ENCODE results near the gene CEBPG. TPM values are rescaled to one million over a fixed set of nuclear protein-coding genes. Genes with fewer than 3 reads are reported as not detected.

The CEBPG gene
- total RNA-seq, 1 donor from 2014 or later, result 75.1 TPM

DNA sequence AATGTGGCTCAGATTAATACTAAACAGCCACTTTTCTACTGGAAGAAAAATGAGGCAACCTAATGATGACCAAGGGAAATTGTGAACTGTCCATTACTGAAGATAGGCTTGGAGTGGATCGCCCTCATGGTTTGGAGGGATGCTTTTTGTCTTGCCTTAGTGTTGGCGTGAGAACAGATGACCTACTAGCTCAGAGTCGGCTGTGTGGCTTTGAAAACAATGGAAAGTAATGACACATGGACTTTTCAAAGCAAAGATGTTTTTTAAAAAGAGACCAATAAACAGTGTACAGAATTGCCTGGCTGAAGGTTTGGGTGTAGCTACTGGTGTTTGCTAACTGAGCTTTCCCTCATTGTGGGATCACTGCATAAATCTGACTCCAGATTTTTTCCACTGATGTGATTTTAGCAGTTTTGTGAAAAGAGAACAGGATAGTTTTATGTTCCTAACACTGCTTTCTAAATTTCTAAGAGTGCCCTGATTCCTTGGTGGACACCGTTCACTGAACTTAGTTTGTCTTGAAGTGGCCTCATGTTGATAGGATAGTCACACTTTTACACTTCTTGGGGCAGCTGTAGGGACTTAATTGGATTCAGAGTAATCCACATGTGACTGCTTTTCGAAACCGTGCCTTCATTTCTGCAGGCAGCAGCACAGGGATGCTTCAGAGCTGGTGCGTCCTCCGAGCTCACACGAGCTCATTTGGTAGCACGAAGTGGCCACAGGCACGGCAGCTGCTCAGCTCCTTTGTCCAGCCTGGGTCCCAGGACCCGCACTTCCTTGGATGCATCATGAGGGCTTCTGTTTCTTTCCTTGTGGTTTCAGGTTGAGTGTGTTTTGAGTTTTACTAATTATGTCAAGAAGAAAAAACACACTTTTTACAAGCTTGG lies 4.3 kb downstream of the CEBPG start:
- peak overlapping the region; percentile 85 for H3K27ac Mint-ChIP-seq (ENCODE audit: unreplicated experiment)
- TF ChIP-seq, protein P1, sequence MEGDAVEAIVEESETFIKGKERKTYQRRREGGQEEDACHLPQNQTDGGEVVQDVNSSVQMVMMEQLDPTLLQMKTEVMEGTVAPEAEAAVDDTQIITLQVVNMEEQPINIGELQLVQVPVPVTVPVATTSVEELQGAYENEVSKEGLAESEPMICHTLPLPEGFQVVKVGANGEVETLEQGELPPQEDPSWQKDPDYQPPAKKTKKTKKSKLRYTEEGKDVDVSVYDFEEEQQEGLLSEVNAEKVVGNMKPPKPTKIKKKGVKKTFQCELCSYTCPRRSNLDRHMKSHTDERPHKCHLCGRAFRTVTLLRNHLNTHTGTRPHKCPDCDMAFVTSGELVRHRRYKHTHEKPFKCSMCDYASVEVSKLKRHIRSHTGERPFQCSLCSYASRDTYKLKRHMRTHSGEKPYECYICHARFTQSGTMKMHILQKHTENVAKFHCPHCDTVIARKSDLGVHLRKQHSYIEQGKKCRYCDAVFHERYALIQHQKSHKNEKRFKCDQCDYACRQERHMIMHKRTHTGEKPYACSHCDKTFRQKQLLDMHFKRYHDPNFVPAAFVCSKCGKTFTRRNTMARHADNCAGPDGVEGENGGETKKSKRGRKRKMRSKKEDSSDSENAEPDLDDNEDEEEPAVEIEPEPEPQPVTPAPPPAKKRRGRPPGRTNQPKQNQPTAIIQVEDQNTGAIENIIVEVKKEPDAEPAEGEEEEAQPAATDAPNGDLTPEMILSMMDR (IDR thresholded peaks at IDR 0.05; ENCODE audit: partially characterized antibody, unreplicated experiment), result no peak
- no peak for DNase-seq
- H3K27me3 Mint-ChIP-seq (ENCODE audit: unreplicated experiment), result peaks cover 9% of the 10 kb centered on the region
- H3K36me3 Mint-ChIP-seq (ENCODE audit: unreplicated experiment), result peaks cover 5% of the 10 kb centered on the region
- peak overlapping the region; percentile 65 for H3K4me3 Mint-ChIP-seq (ENCODE audit: unreplicated experiment)
- H3K9me3 Mint-ChIP-seq (ENCODE audit: unreplicated experiment), result peaks cover 12% of the 10 kb centered on the region
- H3K4me1 Mint-ChIP-seq (ENCODE audit: low read depth, unreplicated experiment), result peaks cover 51% of the 10 kb centered on the region

DNA sequence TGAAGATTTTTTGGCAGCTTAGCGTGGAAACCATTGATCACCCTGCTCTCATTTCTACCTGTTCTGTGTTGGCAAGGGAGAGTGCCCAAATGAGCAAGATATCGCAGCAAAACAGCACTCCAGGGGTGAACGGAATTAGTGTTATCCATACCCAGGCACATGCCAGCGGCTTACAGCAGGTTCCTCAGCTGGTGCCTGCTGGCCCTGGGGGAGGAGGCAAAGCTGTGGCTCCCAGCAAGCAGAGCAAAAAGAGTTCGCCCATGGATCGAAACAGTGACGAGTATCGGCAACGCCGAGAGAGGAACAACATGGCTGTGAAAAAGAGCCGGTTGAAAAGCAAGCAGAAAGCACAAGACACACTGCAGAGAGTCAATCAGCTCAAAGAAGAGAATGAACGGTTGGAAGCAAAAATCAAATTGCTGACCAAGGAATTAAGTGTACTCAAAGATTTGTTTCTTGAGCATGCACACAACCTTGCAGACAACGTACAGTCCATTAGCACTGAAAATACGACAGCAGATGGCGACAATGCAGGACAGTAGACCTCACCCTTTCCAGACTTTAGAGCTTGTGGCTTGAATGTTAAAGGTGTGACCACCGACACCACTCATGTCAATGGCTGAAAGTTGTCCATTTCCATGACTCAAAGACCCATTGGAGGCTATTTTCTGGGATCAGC lies 5.8 kb downstream of the CEBPG start:
- H3K4me3 Mint-ChIP-seq (ENCODE audit: unreplicated experiment), result peak overlapping the region; percentile 12
- no peak for DNase-seq
- peaks cover 5% of the 10 kb centered on the region for H3K36me3 Mint-ChIP-seq (ENCODE audit: unreplicated experiment)
- H3K27ac Mint-ChIP-seq (ENCODE audit: unreplicated experiment), result peak overlapping the region; percentile 79
- H3K27me3 Mint-ChIP-seq (ENCODE audit: unreplicated experiment), result peaks cover 7% of the 10 kb centered on the region
- H3K9me3 Mint-ChIP-seq (ENCODE audit: unreplicated experiment), result peaks cover 14% of the 10 kb centered on the region
- TF ChIP-seq, protein P1 (IDR thresholded peaks at IDR 0.05; ENCODE audit: partially characterized antibody, unreplicated experiment), result no peak
- peaks cover 55% of the 10 kb centered on the region for H3K4me1 Mint-ChIP-seq (ENCODE audit: low read depth, unreplicated experiment)

DNA sequence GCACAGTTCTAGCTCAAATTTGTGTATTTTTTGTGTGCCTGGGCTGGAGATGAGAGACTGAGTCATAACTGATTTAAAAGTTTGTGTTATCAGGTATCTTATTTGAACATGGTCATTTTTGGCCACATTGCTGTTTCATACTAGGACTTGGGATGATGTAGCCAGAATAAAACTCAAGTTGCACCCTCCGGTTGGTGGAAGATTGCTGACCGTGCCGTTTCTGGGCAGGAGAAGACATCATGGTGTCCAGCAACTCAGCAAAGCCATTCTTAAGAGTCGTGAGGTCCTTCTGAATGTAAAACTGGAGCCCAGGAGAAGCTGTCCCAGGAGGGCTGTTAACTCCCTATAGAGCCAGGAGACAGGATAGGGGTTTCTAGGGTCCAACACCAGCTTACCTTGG lies 7.6 kb downstream of the CEBPG start:
- DNase-seq, result no peak
- Mint-ChIP-seq H3K36me3 (ENCODE audit: unreplicated experiment) (no peaks in the 10 kb centered on the region), H3K4me1 (ENCODE audit: low read depth, unreplicated experiment) (peaks cover 46% of the 10 kb centered on the region), H3K27me3 (ENCODE audit: unreplicated experiment) (peaks cover 4% of the 10 kb centered on the region), H3K4me3 (ENCODE audit: unreplicated experiment) (no peak overlapping the region), H3K27ac (ENCODE audit: unreplicated experiment) (peak overlapping the region; percentile 17), H3K9me3 (ENCODE audit: unreplicated experiment) (peaks cover 9% of the 10 kb centered on the region)
- TF ChIP-seq, protein P1 (IDR thresholded peaks at IDR 0.05; ENCODE audit: partially characterized antibody, unreplicated experiment), result no peak

DNA sequence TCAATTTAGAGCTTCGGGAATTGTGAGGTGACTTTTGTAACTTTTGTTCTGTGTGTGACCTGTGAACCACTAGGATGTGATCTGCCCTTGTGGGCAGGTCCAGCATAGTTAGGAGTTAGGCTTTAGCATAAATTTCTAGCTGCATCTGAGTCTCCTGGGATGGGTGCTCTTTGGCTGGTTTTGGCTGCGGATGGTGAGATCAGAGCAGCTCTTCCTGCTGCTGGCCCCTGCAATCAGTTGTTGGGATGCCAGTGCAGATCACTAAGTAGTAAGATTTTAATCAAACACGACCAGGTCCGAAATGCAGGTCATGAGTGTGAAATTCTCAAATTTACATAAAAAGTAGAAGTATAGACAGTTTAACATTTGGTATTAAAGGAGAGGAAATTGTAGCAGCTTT lies 8.5 kb downstream of the CEBPG start:
- Mint-ChIP-seq H3K27ac (ENCODE audit: unreplicated experiment) (no peak overlapping the region), H3K36me3 (ENCODE audit: unreplicated experiment) (no peaks in the 10 kb centered on the region), H3K4me1 (ENCODE audit: low read depth, unreplicated experiment) (peaks cover 45% of the 10 kb centered on the region), H3K9me3 (ENCODE audit: unreplicated experiment) (peaks cover 9% of the 10 kb centered on the region), H3K27me3 (ENCODE audit: unreplicated experiment) (peaks cover 4% of the 10 kb centered on the region), H3K4me3 (ENCODE audit: unreplicated experiment) (peak overlapping the region; percentile 21)
- DNase-seq, result no peak
- TF ChIP-seq, protein P1 (IDR thresholded peaks at IDR 0.05; ENCODE audit: partially characterized antibody, unreplicated experiment), result no peak

DNA sequence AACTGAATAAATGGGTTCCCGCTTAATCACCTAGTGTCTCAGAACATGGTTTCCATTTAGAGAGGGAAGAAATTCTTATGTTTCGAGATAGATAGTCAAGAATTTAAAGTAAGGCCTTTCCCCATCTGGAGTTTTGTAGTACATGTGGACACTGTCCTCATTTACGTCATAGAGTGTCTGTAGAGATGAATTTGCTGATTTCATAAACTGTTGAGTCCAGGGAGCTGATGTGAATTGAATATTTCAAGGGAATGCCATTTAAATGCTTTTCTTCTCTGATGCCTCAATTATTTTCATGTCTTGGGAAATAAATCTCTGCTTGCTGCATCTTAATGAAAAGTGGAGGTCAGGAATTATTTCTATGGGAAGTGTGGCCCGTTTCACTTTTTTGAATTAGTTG lies 9.5 kb downstream of the CEBPG start:
- H3K27me3 Mint-ChIP-seq (ENCODE audit: unreplicated experiment), result peaks cover 4% of the 10 kb centered on the region
- H3K4me3 Mint-ChIP-seq (ENCODE audit: unreplicated experiment), result no peak overlapping the region
- TF ChIP-seq, protein P1 (IDR thresholded peaks at IDR 0.05; ENCODE audit: partially characterized antibody, unreplicated experiment), result no peak
- H3K27ac Mint-ChIP-seq (ENCODE audit: unreplicated experiment), result no peak overlapping the region
- peaks cover 9% of the 10 kb centered on the region for H3K9me3 Mint-ChIP-seq (ENCODE audit: unreplicated experiment)
- H3K4me1 Mint-ChIP-seq (ENCODE audit: low read depth, unreplicated experiment), result peaks cover 43% of the 10 kb centered on the region
- no peaks in the 10 kb centered on the region for H3K36me3 Mint-ChIP-seq (ENCODE audit: unreplicated experiment)
- DNase-seq, result no peak
